Measurements from ENCODE around the gene KBTBD13. TPM values are rescaled to one million over a fixed set of nuclear protein-coding genes. Genes with fewer than 3 reads are reported as not detected.
"Not testable (repeated sequence)": the region's sequence is repeated elsewhere in the genome, so short reads cannot be mapped to it uniquely, and the experiment has no call there.

KBTBD13 gene
- polyA plus RNA-seq, 10 donors, result 0.62 to 2.6 (median 1.5) TPM

- DNase-seq, result peak in 1 of 3 donors; percentile 47
Observed at GRCh38 chr15:65087873-65088642, 11.5 kb downstream of the KBTBD13 start.

- DNase-seq, result no peak
Observed at GRCh38 chr15:65088643-65089021, 12.1 kb downstream of the KBTBD13 start.

DNA sequence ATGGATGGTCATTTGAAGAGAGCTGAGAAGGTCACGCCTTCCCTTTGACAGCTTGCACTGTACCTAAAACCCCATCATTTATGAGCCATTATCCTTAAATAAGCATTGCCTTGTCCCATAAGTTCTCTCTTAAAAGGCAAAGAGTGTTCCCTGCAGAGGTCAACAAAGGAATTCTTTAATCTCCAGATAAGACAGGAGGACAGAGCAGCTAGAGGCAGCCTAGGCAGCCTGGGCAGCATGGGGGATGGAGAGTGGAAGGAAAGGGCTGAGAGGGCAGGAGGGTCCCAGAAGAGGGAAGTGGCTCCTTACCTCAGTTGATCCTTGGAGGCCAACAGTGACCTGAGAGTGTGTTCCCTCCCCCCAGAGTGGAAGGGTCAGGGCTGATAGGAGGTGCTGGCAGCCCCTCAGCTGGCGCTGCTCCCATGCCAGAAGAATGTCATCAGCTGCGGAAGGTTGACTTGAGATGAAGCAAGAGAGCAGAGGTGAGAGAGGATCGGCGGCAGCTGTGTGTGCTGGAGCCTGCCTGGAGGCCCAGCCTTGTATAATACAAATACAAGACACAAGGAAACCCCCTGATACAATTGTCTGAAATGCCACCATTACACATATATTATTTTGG, 12.8 kb downstream of the KBTBD13 start:
- no peak for DNase-seq

- peak in 1 of 3 donors; percentile 55 for DNase-seq
Observed at GRCh38 chr15:65091946-65092770, 15.6 kb downstream of the KBTBD13 start.

DNA sequence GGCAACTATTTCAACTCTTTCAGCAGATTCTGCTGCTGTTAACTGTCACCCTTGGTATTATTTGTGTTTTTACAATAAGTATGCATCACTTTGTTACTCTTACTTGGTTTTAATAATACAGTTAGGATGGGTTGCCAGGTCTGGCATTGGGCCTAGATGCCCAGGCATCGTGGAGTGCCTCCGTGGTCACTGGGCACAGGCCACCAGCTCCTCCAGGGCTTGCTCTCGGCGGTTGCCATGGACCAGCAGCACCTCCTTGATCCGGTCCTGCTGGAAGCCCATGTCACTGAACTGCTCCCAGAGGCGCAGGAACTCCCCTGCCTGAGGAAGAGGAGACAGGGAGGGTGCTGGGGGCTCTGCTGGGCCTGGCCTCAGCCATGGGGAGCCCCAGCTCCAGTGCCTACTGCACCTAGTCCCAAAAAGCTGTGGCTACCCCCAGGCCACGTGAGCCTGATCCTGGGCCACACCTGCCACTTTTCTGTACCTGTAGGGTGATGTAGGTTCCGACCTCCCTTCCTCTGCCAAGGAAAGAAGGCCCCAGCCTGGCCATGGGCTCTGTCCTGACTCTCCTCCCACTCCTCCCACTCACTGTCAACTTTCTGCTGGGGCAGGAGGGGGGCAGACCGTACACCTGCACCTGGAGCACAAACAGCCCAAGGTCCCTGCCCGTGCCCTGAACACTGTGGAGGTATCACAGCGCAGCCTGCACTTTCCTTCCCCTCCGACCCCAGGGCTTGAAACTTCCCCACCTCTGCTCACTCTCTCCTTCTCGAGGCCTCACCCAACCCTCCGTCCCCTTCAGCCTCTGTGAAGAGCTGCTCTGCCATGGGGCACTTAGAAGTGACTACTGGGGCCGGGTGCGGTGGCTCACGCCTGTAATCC, 16.6 kb downstream of the KBTBD13 start:
- DNase-seq, result no peak

DNA sequence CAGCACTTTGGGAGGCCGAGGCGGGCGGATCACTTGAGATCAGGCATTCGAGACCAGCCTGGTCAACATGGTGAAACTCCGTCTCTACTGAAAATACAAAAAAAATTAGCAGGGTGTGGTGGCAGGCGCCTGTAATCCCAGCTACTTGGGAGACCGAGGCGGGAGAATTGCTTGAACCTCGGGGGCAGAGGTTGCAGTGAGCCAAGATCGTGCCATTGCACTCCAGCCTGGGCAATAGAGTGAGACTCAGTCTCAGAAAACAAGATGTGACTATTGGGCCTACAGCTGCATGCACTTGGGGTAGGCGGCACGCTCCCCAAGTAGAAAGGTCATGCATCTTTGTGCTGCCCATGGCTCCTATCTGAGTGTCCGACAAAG, 17.2 kb downstream of the KBTBD13 start:
- not testable (repeated sequence) for DNase-seq

DNA sequence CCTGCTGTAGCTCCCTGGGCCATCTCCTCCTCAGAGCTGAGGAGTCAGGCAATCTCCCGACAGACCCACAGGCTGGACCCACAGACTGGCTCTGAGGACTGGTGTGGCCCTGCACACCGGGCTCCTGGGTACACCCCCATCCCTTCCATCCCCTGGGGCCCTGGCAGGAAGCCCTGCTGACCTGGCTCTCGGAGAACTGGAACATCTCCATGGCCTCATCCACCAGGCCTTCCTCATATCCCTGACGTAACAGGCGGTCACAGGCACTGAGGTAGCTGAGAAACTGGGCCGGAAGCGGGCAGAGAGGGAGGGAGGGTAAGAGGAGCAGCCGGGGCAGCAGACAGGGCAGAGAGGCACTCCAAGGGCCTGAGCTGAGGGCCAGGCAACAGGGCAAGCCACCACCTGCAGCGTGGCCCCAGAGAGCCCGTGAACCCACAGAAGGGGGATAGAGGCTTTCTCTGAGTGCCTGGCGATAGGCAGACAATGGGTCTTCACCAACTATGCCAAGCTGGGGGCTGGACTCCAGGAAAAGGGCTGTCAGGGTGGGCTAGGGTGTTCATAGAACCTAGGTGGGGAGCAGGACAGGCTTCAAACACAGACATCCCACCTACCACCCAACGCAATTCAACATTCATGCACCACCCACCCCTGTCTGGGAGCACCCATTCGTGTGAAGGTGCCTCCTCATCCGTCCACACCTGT, 17.9 kb downstream of the KBTBD13 start:
- DNase-seq, result no peak

DNA sequence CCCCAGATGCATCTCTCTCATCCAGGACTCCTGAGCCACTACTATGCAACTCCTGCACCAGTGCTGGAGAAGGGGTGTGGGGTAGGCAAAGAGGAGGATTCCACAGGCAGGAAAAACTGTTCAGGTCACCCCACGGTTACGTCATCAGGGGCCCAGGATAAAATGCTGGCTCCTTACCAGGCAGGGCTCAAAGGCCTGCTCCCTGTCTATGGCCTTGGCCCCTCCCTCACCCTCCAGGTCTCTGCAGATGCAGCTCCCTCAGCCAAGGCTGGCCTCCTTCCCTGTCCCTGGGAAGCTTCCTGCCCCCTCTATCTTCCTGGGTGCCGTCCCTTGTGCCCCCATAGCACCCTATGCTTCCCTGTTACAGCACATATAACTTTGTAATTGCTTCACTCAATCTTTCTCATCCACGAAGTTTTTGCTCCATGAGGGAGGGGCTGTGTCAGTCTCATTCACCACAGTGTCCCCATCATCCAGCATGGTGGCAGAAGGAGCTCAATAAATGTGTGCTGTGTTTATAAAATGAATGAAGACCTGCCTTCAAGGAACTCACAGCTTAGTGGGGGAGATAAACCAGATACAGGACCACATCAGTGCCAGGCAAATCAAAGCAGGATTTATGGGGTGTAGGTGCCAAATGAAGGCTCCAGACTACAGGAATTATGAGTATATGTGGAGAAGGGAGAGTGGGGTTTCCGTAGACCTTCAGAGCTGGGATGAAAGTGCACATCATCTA, 18.6 kb downstream of the KBTBD13 start:
- DNase-seq, result no peak

GRCh38 chr15:65095747-65096104, 19.2 kb downstream of the KBTBD13 start:
- DNase-seq, result no peak

- DNase-seq, result no peak
Observed at GRCh38 chr15:65096481-65097385, 20.2 kb downstream of the KBTBD13 start.

GRCh38 chr15:65097651-65098263, 21.2 kb downstream of the KBTBD13 start:
- DNase-seq, result no peak

DNA sequence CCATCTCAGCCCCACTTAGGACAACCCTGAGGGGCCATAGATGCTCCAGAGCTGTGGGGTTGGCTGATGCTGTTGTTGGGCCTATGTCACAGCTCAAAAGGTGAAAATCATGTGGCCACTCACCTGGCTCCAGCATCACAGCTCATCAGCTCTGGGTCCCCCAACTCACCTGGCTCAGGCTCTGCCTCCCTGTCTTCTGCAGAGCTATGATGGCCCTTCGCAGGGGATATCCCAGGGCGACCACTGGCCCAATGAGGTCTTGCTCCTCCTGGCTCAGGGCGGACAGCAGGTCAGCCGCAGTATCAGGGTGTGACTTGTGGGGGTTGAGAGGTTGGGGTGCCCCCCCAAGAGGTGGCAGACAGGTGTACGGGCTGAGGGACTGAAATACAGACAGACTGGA, 22.8 kb downstream of the KBTBD13 start:
- DNase-seq, result no peak

GRCh38 chr15:65099801-65100200, 23.3 kb downstream of the KBTBD13 start:
- DNase-seq, result not testable (repeated sequence)

GRCh38 chr15:65100442-65100841, 23.9 kb downstream of the KBTBD13 start:
- DNase-seq, result no peak

DNA sequence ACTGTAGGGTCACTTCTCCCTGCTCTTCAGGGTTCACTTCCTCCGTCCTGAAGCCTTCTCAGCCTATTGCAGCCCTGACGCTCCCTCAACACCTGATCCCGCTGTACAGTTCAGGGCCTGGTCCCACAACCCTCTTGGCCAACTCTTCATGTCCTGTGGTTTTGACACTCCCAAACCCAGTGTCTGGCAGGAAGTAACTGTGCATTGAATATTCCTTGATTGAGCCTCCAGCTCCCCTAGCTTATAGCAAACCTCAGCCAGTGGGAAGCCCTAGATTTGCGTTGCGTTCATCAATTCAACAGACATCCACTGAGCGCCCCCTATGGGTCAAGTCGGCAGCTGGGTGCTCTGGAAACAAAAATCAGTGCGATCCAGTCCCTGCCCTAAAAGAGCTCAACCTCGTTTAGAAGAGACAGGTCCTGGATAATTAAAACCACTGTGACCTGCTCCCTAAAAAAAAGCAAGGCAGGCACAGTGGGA, 24.9 kb downstream of the KBTBD13 start:
- DNase-seq, result peak; percentile 59 to 86 (median 79)

DNA sequence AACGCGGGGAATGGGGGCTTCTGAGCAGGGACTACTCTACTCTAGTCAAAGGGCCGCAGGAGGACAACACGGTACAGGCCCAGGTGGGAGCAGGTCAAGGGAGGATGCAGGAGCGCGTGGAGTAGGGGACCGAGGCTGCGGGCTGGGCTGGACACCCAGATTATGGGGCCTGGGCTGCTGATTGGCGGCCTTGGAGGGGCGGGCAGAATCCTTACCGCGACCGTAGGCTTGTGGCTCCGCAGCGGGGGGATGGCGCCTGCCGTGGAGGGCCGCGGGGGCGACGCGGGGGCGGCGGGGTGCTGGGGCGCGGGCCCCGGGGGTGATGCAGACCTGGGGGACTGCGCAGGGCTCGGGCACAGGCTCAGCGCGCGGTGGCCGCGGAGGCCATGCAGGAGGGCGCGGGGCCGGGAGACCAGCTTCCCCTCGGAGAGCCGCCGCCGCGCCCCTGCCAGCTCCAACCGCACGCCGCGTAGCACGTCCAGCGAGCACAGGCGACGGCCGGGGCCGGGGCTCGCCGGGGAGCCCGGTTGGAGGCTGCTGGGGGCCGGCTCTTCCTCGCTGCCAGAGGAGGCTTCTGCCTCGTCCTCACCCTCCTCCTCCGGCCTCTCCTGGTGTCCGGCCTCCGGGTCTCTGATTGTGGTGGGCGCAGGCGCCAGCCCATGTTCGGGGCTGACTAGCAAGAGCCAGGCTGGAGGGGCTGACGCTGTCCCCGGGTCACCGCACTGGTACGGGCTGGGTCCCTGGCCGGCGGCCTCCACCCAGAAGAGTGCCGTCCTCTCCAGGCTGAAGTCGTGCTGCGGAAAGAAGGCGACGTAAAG, 25.6 kb downstream of the KBTBD13 start:
- DNase-seq, result no peak

- DNase-seq, result no peak
Observed at GRCh38 chr15:65102912-65103311, 26.4 kb downstream of the KBTBD13 start.

DNA sequence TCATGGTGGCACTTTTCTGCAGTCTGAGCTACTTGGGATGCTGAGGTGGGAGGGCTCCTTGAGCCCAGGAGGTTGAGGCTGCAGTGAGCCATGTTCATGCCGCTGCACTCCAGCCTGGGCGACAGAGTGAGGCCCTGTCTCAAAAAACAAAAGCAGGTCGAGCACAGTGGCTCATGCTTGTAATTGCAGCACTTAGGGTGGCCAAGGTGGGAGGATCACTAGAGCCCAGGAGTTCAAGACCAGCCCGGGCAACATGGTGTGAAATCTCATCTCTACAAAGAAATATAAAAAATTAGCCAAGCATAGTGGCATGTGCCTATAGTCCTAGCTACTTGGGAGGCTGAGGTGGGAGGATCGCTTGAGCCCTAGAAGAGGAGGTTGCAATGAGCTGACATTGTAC, 28.5 kb downstream of the KBTBD13 start:
- no peak for DNase-seq
